Measurements from ENCODE around the gene TSPAN15. TPM values are rescaled to one million over a fixed set of nuclear protein-coding genes. Genes with fewer than 3 reads are reported as not detected.

Gene TSPAN15
- 3.8 TPM for total RNA-seq

DNA sequence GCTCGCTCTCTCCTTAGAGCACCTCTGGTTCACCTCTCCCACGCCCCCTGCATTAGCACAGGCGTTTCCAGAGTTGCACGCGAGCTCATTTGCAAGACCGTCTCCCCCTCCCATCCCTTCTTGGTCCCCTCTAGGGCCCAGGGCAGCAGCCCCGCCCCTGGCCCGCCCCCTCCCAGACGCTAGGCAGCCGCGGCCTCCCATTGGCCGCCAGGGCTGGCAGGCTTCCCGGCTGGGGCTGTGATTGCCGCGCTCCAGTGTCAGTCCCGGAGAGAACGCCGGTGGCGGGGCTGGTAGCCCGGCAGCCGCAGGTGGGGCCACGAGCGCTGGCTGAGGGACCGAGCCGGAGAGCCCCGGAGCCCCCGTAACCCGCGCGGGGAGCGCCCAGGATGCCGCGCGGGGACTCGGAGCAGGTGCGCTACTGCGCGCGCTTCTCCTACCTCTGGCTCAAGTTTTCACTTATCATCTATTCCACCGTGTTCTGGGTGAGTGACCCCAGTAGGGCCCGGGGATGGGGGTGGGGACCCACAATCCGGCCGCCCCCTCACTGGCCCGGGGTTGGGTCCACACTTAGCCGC lies at the start of gene TSPAN15:
Gene TSPAN15, plus strand, starts transcription at position 257 of the 575 bp plus-strand sequence. Its CDS starts 130 bp downstream, at position 387.
- DNase-seq (ENCODE audit: low spot score) (peak; percentile 83), ATAC-seq (peak; percentile 90)

DNA sequence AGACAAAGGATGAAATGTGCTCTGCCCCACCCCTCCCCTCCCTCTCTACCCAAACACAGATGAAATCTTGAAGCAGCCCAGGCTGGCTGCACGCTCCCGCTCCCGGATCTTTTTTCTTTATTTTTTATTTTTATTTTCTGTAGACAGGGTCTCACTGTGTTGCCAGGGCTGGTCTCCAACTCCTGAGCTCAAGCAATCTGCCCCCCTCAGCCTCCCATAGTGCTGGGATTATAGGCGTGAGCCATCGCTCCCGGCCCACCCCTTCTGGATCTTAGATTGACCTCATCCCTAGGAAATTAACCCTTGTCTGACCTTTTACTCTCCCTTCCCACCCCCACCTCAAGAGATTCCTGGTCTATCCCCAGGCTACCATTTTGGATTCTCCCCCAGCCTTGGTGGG lies 48.9 kb upstream of the TSPAN15 start:
- no peak for ATAC-seq

DNA sequence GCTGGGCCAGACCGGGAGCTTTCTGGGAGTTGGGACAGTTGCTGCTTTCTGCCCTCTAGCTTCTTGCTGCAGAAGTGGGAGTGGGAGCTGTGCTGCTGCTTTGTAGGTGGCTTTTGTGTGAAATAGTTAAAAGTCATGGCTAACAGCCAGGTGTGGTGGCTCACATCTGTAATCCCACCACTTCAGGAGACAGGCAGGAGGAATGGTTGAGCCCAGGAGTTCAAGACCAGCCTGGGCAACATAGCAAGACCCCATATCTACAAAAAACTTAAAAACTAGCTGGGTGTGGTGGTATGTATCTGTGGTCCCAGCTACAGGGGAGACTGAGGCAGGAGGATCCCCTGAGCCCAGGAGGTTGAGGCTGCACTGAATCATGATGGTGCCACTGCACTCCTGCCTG lies 48.2 kb upstream of the TSPAN15 start:
- no peak for ATAC-seq
- no peak for DNase-seq (ENCODE audit: low spot score)

More for the DNA sequence above, 48.9 kb upstream of the TSPAN15 start:
- no peak for DNase-seq (ENCODE audit: low spot score)

DNA sequence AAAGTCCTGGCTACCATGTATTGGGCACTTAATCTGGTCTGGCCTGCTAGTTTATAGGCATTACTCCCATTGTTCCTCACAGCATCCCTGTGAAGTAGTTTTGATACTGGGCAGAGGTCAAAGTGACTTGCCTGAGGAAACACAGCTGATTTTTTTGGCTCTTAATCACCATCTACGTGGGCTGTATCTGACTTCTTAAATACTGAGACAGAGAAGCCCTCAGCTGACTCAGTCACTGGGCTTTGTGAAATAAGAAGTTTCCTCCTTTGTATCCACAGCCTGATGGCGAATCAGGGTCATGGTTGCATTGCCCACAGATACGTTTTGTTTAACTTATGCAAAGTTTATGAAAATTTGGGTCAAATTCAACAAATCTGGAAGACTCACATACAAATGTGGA lies 47.7 kb upstream of the TSPAN15 start:
- ATAC-seq (no peak), DNase-seq (ENCODE audit: low spot score) (no peak)

- ATAC-seq (no peak), DNase-seq (ENCODE audit: low spot score) (no peak)
Measured at GRCh38 chr10:69404786-69405185, 46.5 kb upstream of the TSPAN15 start.

GRCh38 chr10:69405221-69405620 lies 46.0 kb upstream of the TSPAN15 start:
- no peak for DNase-seq (ENCODE audit: low spot score)
- ATAC-seq, result no peak

- ATAC-seq (no peak), DNase-seq (ENCODE audit: low spot score) (no peak)
Measured at GRCh38 chr10:69406302-69406811, 44.9 kb upstream of the TSPAN15 start.

DNA sequence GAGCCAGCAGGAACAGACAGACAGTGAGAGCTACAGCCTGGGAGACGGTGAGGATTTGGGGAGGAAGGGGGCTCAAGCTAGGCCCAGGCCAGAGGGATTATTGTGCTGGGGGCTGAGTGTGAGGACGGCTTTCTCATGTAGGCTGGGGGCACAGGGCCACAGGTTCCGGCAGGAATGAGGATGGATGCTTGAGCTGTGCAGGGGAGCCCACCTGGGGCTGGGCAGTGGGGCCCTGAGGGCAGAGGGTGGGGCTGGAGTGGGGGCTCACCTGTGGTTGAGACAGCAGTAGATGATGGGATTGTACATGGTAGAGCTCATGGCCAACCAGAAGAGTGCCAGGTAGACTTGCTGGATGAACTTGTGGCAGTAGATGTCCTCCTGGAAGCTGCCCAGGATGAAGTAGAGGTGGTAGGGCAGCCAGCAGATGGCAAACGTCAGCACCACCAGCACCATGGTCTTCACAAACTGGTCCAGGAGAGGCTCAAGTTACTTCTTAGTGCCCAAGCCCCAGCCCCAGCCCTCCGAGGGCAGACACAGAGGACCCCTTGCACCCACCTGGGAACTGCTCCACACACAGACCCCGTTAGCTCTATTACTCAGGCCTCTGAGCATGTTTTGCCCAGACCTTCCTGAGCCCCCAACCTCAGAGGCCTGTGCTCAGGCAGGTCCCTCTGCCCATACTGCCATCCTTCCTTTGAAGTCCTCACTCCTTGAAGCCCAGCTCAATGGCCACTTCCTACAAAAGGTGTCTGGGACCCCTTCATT lies 44.3 kb upstream of the TSPAN15 start:
- DNase-seq (ENCODE audit: low spot score), result no peak
- ATAC-seq, result no peak

GRCh38 chr10:69407621-69408301 lies 43.5 kb upstream of the TSPAN15 start:
- no peak for ATAC-seq
- DNase-seq (ENCODE audit: low spot score), result no peak

DNA sequence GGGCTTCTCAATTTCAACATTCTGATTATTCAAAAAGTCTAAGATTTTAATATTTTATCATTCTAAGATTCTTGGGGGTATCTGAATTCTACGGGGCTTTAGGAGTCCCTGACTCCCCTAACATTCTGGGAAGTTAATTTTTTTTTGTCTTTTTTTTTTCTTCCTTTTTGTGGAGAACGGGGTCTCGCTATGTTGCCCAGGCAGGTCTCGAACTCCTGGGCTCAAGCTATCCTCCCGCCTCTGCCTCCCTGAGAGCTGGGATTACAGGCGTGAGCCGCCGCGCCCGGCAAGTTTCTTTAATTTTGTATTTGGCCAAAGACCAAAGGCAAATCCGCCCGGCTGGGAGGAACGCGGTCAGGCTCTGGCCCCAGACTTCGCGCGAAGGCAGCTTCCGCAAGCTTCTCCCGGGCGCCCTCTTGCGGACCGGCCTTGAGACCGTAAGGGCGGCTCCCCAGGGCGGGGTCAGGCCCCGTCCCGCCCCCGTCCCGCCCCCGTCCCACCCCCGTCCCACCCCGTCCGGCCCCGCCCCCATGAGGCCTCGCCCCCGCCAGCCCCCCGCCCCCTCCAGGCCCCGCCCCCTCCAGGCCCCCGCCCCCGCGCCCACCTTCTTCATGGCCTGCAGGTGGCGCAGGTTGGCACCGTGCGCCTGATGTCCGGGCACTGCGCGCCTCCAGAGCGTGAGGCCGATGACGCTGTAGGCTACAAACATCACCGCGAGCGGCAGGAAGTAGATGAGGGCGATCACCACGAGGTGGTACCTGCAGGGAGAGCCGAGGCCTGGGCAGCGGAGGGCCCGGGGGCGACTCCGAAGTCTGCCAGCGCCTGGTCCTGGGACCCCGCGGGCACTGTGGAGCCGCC lies 42.7 kb upstream of the TSPAN15 start:
- DNase-seq (ENCODE audit: low spot score), result peak; percentile 91
- peak; percentile 89 for ATAC-seq

DNA sequence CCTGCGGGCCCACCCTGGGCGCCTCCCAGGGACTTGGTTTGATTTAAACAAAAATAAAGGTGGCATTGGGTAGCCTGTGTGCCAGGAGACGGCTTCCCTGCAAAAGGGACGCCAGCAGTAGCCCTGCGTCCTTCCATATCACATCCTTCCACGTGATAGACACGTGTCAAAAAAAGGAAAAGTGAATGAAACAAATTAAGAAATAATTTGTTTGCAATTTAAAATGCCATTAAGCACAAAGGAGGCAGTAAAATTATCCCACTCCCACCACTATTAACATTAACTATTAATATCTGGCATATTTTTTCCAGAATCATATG lies 42.1 kb upstream of the TSPAN15 start:
- DNase-seq (ENCODE audit: low spot score) (no peak), ATAC-seq (no peak)

GRCh38 chr10:69409968-69410367 lies 41.3 kb upstream of the TSPAN15 start:
- ATAC-seq (no peak), DNase-seq (ENCODE audit: low spot score) (no peak)

- DNase-seq (ENCODE audit: low spot score) (no peak), ATAC-seq (no peak)
Measured at GRCh38 chr10:69410487-69410886, 40.8 kb upstream of the TSPAN15 start.

DNA sequence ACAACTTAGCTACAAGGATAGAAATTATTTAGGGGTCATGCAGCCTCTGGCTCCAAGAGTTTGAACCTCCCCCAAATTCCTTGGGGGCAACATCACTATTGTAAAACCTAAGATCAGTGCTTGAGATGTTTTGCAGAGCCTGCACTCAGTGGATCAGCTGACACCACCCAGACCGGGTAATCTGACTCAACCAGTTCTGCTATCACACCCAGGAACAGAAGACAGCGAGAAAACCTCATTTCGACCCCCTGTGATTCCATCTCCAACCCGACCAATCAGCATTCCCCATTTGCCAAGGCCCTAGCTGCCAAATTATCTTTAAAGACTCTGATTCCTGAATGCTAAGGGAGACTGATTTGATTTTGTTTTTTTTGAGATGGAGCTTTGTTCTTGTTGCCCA lies 39.8 kb upstream of the TSPAN15 start:
- DNase-seq (ENCODE audit: low spot score) (no peak), ATAC-seq (no peak)

DNA sequence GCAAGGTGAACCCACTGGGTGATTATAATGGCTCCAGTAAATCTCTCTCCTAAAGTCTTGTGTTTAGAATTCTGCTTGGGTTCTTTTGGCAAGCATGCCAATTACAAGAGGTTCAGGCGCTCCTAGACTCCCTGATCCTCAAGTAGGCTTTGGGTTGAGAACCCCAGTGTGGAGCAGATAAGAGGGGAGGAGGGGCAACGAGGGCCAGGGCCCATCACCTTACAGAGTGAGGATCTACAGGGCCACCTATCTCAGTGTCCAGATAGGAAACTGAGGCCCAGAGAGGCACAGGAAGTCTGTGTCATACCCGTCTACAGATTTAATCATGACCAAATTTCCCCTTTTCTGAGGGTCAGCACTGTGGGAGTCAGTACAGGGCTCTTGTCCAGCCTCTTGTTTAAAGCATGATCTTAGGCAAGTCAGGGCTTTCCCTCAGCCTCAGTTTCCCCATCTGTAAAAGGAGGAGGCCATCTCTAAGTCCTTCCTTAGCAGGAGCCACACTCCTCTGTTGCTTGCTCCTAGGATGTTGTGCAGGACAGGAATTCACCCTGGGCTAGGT lies 39.0 kb upstream of the TSPAN15 start:
- ATAC-seq (no peak), DNase-seq (ENCODE audit: low spot score) (no peak)

- DNase-seq (ENCODE audit: low spot score) (no peak), ATAC-seq (peak; percentile 12)
Measured at GRCh38 chr10:69413221-69413865, 37.9 kb upstream of the TSPAN15 start.

GRCh38 chr10:69414036-69415018 lies 36.9 kb upstream of the TSPAN15 start:
- ATAC-seq, result no peak
- DNase-seq (ENCODE audit: low spot score), result no peak

DNA sequence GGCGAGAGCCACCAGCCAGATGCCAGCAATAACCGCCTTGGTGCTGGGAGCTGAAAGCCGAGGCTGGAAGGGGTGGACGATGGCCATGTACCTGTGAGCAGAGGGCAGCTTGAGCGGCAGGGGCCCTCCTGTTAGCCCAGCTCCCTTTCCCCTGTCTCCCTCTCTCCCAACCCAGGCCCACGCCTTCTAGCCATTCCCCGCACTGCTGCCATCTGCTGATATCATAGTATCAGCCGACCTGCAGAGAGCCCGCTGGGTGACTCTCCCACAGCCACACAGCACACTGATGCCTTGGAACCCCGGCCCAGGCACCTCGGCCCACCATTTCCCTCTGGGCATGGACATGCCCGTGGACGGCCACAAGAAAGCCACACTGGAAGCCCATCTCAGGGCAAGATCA lies 36.2 kb upstream of the TSPAN15 start:
- DNase-seq (ENCODE audit: low spot score) (no peak), ATAC-seq (no peak)

DNA sequence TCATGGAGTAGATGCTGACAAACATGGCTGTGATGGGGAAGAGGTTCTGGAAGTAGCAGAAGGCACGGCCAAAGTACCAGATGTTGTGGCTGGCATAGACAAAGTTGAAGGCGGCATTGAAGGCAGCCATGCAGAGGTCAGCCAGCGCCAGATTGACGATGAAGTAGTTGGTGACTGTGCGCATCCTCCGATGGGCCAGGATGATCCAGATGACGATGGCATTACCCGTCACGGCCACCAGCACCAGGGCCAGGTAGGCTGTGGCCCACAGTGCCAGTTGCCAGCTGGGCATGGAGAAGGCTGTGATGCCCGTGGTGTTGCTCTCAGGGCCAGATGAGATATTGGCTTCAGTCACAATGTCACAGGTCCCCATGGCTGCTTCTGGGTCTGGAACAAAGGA lies 35.3 kb upstream of the TSPAN15 start:
- DNase-seq (ENCODE audit: low spot score) (no peak), ATAC-seq (no peak)

Data from left lobe of liver (tissue), 2 donors.